ENCODE results near the gene ZNF483.
"Not testable (repeated sequence)": the region's sequence is repeated elsewhere in the genome, so short reads cannot be mapped to it uniquely, and the experiment has no call there.

The ZNF483 gene

DNA sequence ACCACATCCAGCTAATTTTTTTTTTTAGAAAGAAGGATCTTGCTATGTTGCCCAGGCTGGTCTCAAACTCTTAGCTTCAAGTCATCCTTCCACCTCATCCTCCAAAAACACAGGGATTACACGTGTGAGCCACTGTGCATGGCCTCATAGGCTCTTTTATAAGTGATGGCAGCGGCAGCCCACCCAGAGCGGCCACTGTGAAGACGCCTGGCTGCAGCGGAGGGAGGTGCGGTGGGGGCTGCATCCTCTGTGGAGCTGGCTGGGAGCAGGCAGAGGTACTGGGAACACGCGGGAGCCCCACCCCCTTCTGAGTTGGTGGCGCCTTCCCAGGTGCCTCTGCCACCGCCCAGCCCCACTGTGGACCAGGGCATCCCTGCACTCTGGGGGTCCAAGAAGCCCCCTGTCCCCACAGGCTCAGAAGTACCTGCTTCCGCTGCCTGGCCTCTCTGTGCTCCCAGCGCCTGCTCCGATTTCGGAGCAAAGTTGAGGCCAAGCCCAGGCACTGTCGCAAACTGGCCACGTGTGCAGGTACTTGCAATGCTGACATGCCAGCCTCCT, 23.9 kb upstream of the ZNF483 start:
- TF ChIP-seq, protein P1, sequence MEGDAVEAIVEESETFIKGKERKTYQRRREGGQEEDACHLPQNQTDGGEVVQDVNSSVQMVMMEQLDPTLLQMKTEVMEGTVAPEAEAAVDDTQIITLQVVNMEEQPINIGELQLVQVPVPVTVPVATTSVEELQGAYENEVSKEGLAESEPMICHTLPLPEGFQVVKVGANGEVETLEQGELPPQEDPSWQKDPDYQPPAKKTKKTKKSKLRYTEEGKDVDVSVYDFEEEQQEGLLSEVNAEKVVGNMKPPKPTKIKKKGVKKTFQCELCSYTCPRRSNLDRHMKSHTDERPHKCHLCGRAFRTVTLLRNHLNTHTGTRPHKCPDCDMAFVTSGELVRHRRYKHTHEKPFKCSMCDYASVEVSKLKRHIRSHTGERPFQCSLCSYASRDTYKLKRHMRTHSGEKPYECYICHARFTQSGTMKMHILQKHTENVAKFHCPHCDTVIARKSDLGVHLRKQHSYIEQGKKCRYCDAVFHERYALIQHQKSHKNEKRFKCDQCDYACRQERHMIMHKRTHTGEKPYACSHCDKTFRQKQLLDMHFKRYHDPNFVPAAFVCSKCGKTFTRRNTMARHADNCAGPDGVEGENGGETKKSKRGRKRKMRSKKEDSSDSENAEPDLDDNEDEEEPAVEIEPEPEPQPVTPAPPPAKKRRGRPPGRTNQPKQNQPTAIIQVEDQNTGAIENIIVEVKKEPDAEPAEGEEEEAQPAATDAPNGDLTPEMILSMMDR (IDR thresholded peaks at IDR 0.05), result no peak
- no peaks in the 10 kb centered on the region for H3K36me3 ChIP-seq (ENCODE audit: control insufficient read depth, insufficient read depth, low read length)
- no peaks in the 10 kb centered on the region for H3K4me1 ChIP-seq
- H3K27ac ChIP-seq, result no peak overlapping the region
- H3K4me3 ChIP-seq (ENCODE audit: low read depth, low read length), result no peak overlapping the region
- no peak overlapping the region for H3K4me2 ChIP-seq (ENCODE audit: low read length)
- H3K9ac ChIP-seq, result no peak overlapping the region
- no peaks in the 10 kb centered on the region for H3K9me3 ChIP-seq (ENCODE audit: control insufficient read depth, low read length)
- H3K27me3 ChIP-seq (ENCODE audit: control insufficient read depth, insufficient read depth, low read length), result no peaks in the 10 kb centered on the region
- no peaks in the 10 kb centered on the region for H3K79me2 ChIP-seq
- H2AFZ ChIP-seq, result no peak overlapping the region

DNA sequence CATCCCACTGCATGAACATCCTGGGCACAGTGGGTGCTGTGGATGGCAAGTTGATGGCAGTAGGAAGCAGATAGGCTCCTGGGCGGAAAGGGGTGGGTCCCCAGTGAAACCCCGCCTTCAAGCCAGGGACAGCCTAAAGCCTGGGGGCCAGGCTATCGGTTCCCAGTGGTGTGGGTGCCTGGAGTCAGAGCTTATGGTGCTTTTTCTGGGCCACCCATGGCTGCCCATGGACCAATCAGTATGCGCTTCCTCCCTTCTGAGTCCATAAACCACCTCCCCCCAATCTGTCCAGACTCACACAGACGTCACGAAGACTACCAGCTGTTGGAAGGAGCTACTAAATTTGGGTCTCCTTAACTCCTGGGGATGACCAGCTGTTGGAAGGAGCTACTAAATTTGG, 23.3 kb upstream of the ZNF483 start:
- no peak overlapping the region for H3K27ac ChIP-seq
- no peaks in the 10 kb centered on the region for H3K36me3 ChIP-seq (ENCODE audit: control insufficient read depth, insufficient read depth, low read length)
- TF ChIP-seq, protein P1 (IDR thresholded peaks at IDR 0.05), result no peak
- H3K4me1 ChIP-seq, result no peaks in the 10 kb centered on the region
- no peak overlapping the region for H2AFZ ChIP-seq
- H3K4me3 ChIP-seq (ENCODE audit: low read depth, low read length), result no peak overlapping the region
- no peak overlapping the region for H3K4me2 ChIP-seq (ENCODE audit: low read length)
- no peaks in the 10 kb centered on the region for H3K79me2 ChIP-seq
- H3K9ac ChIP-seq, result no peak overlapping the region
- no peaks in the 10 kb centered on the region for H3K27me3 ChIP-seq (ENCODE audit: control insufficient read depth, insufficient read depth, low read length)
- no peaks in the 10 kb centered on the region for H3K9me3 ChIP-seq (ENCODE audit: control insufficient read depth, low read length)

DNA sequence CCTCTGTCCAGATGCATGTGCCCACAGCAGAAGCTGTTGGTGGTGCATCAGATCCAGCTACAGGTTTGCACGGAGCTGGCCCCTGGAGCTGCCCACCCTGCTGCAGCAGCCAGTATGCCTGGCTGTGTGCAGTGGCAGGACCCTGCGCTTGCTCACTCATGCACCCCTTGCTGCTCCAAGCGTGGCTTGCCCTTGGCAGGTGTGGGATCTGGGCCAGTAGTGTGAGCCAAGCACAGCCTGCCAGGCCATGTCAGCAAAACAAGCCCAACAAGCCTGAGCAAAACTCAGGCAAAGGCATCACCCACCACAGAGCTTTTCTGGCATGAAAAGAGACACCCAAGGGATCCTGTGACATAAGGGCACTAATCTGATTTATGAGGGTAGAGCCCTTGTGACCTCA, 22.5 kb upstream of the ZNF483 start:
- H3K4me3 ChIP-seq (ENCODE audit: low read depth, low read length), result no peak overlapping the region
- TF ChIP-seq, protein P1 (IDR thresholded peaks at IDR 0.05), result no peak
- H3K36me3 ChIP-seq (ENCODE audit: control insufficient read depth, insufficient read depth, low read length), result no peaks in the 10 kb centered on the region
- no peaks in the 10 kb centered on the region for H3K27me3 ChIP-seq (ENCODE audit: control insufficient read depth, insufficient read depth, low read length)
- H3K4me2 ChIP-seq (ENCODE audit: low read length), result no peak overlapping the region
- no peaks in the 10 kb centered on the region for H3K4me1 ChIP-seq
- H3K27ac ChIP-seq, result no peak overlapping the region
- no peak overlapping the region for H3K9ac ChIP-seq
- H3K79me2 ChIP-seq, result no peaks in the 10 kb centered on the region
- no peaks in the 10 kb centered on the region for H3K9me3 ChIP-seq (ENCODE audit: control insufficient read depth, low read length)
- no peak overlapping the region for H2AFZ ChIP-seq

DNA sequence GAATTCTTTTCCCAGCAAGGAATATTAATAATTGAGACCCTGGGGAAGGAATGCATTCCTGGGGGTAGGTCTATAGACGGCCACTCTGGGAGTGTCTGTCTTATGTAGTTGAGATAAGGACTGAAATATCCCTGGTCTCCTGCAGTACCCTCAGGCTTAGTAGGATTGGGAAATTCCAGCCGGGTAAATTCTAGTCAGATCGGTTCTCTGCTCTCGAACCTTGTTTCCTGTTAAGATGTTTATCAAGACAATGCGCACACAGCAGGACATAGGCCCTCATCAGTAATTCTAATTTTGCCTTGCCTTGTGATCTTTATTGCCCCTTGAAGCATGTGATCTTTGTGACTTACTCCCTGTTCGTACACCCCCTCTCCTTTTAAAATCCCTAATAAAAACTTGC, 13.4 kb upstream of the ZNF483 start:
- not testable (repeated sequence) for H3K4me2 ChIP-seq (ENCODE audit: low read length); H3K4me3 ChIP-seq (ENCODE audit: low read depth, low read length); H3K9ac ChIP-seq; H2AFZ ChIP-seq; H3K36me3 ChIP-seq (ENCODE audit: control insufficient read depth, insufficient read depth, low read length); H3K9me3 ChIP-seq (ENCODE audit: control insufficient read depth, low read length); H3K79me2 ChIP-seq; H3K27me3 ChIP-seq (ENCODE audit: control insufficient read depth, insufficient read depth, low read length); H3K4me1 ChIP-seq; H3K27ac ChIP-seq

DNA sequence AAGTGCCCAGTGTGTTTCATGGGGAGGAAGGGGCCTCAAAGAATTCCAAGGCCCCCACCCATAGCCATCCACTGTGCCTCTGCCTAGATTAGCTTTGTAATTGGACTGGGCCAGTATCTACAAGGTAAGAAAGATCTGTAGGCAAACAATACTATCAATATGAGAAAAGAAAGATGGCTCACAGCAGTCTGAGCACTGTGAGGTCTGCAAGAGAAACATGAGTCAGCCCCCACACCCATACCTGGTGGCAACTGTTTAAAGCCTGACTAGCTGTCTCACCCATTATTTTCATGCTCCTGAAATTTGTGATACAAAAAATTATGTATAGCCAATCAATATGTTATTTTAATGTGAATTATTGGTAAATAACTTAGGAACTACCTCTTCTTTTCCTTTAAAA, 10.0 kb upstream of the ZNF483 start:
- Histone ChIP-seq H3K9ac (no peak overlapping the region), H3K4me1 (no peaks in the 10 kb centered on the region), H3K27me3 (ENCODE audit: control insufficient read depth, insufficient read depth, low read length) (no peaks in the 10 kb centered on the region), H3K27ac (no peak overlapping the region), H3K36me3 (ENCODE audit: control insufficient read depth, insufficient read depth, low read length) (no peaks in the 10 kb centered on the region), H3K79me2 (no peaks in the 10 kb centered on the region), H3K4me2 (ENCODE audit: low read length) (no peak overlapping the region), H2AFZ (no peak overlapping the region), H3K4me3 (ENCODE audit: low read depth, low read length) (no peak overlapping the region), H3K9me3 (ENCODE audit: control insufficient read depth, low read length) (no peaks in the 10 kb centered on the region)
- TF ChIP-seq, protein P1 (IDR thresholded peaks at IDR 0.05), result no peak
